ENCODE results near the gene FLT4. TPM values are rescaled to one million over a fixed set of nuclear protein-coding genes. Genes with fewer than 3 reads are reported as not detected.

Gene FLT4
- polyA plus RNA-seq, 1 donor (not counting 4 experiments of a cell fraction or from before 2014, with no cell fraction given): not detected

GRCh38 chr5:180612683-180613082 lies 36.7 kb downstream of the FLT4 start:
- Histone ChIP-seq H3K9me3 (ENCODE audit: control insufficient read depth, low read depth, low read length) (no peaks in the 10 kb centered on the region), H3K27me3 (ENCODE audit: control insufficient read depth, extremely low read depth, insufficient read depth, low read length) (peaks cover 6% of the 10 kb centered on the region), H4K20me1 (ENCODE audit: control insufficient read depth, extremely low read depth, insufficient read depth, low read length) (peaks cover 2% of the 10 kb centered on the region), H3K79me2 (ENCODE audit: control insufficient read depth, insufficient read depth, low read length) (no peaks in the 10 kb centered on the region), H3K4me1 (ENCODE audit: control insufficient read depth, extremely low read depth, insufficient read depth, low read length) (no peaks in the 10 kb centered on the region), H3K27ac (ENCODE audit: control insufficient read depth, insufficient read depth, low read length) (no peak overlapping the region), H3K9ac (ENCODE audit: control insufficient read depth, extremely low read depth, insufficient read depth, low read length) (no peak overlapping the region), H2AFZ (ENCODE audit: control insufficient read depth, low read length) (no peak overlapping the region), H3K4me3 (ENCODE audit: control insufficient read depth in 2 of 3, extremely low read depth in 1 of 3, insufficient read depth in 2 of 3, low read depth in 1 of 3, low read length in 3 of 3) (no peak overlapping the region), H3K9me1 (ENCODE audit: control insufficient read depth, extremely low read depth, insufficient read depth, low read length) (no peaks in the 10 kb centered on the region), H3K4me2 (ENCODE audit: control insufficient read depth, extremely low read depth, insufficient read depth, low read depth, low read length) (no peak overlapping the region), H3K36me3 (ENCODE audit: control insufficient read depth in 2 of 2, extremely low read depth in 1 of 2, insufficient read depth in 2 of 2, low read length in 2 of 2) (no peaks in the 10 kb centered on the region)
- FAIRE-seq: no peak
- dilution Hi-C loops (cut with MboI; ENCODE audit: extremely low pct_ligation_motif_present, low sequenced_read_pairs): no loop called here
- DNase-seq (ENCODE audit: low read depth, low spot score): no peak
- TF ChIP-seq CTCF (optimal IDR thresholded peaks at IDR 0.05 in 1 of 3, IDR thresholded peaks at IDR 0.05 in 1 of 3, conservative IDR thresholded peaks at IDR 0.05 in 1 of 3; ENCODE audit: extremely low read depth in 1 of 3, insufficient read depth in 2 of 3, low read length in 3 of 3) (no peak), EZH2 (IDR thresholded peaks at IDR 0.05; ENCODE audit: low read length) (no peak)

GRCh38 chr5:180611140-180611850 lies 38.1 kb downstream of the FLT4 start:
- no peaks in the 10 kb centered on the region for H3K79me2 ChIP-seq (ENCODE audit: control insufficient read depth, insufficient read depth, low read length)
- H3K27ac ChIP-seq (ENCODE audit: control insufficient read depth, insufficient read depth, low read length): no peak overlapping the region
- no peak overlapping the region for H2AFZ ChIP-seq (ENCODE audit: control insufficient read depth, low read length)
- H3K4me3 ChIP-seq (ENCODE audit: control insufficient read depth in 2 of 3, extremely low read depth in 1 of 3, insufficient read depth in 2 of 3, low read depth in 1 of 3, low read length in 3 of 3): no peak overlapping the region
- no peak for FAIRE-seq
- no peak overlapping the region for H3K9ac ChIP-seq (ENCODE audit: control insufficient read depth, extremely low read depth, insufficient read depth, low read length)
- no peaks in the 10 kb centered on the region for H3K9me3 ChIP-seq (ENCODE audit: control insufficient read depth, low read depth, low read length)
- no peaks in the 10 kb centered on the region for H3K9me1 ChIP-seq (ENCODE audit: control insufficient read depth, extremely low read depth, insufficient read depth, low read length)
- no peaks in the 10 kb centered on the region for H3K36me3 ChIP-seq (ENCODE audit: control insufficient read depth in 2 of 2, extremely low read depth in 1 of 2, insufficient read depth in 2 of 2, low read length in 2 of 2)
- TF ChIP-seq EZH2 (IDR thresholded peaks at IDR 0.05; ENCODE audit: low read length) (no peak), CTCF (optimal IDR thresholded peaks at IDR 0.05 in 1 of 3, IDR thresholded peaks at IDR 0.05 in 1 of 3, conservative IDR thresholded peaks at IDR 0.05 in 1 of 3; ENCODE audit: extremely low read depth in 1 of 3, insufficient read depth in 2 of 3, low read length in 3 of 3) (no peak)
- peaks cover under 1% of the 10 kb centered on the region for H3K27me3 ChIP-seq (ENCODE audit: control insufficient read depth, extremely low read depth, insufficient read depth, low read length)
- H3K4me1 ChIP-seq (ENCODE audit: control insufficient read depth, extremely low read depth, insufficient read depth, low read length): no peaks in the 10 kb centered on the region
- no peak overlapping the region for H3K4me2 ChIP-seq (ENCODE audit: control insufficient read depth, extremely low read depth, insufficient read depth, low read depth, low read length)
- no peak for DNase-seq (ENCODE audit: low read depth, low spot score)
- H4K20me1 ChIP-seq (ENCODE audit: control insufficient read depth, extremely low read depth, insufficient read depth, low read length): peaks cover 2% of the 10 kb centered on the region
- dilution Hi-C loops (cut with MboI; ENCODE audit: extremely low pct_ligation_motif_present, low sequenced_read_pairs): no loop called here
